ENCODE measurements around the gene CFI. TPM values are rescaled to one million over a fixed set of nuclear protein-coding genes. Genes with fewer than 3 reads are reported as not detected.

CFI gene
- total and polyA plus RNA-seq, 9 of the 15 experiments (the other 6 are each of a cell fraction or from before 2014, with no cell fraction given) = 0.30 to 8.4 (median 0.95) TPM

- TF ChIP-seq ZNF133 (CRISPR knock-in tag; IDR thresholded peaks at IDR 0.05) = no peak; the same call in 1 of the 2 replicates
- TF ChIP-seq ZNF584 (CRISPR knock-in tag; IDR thresholded peaks at IDR 0.05; ENCODE audit: low read depth) = no peak
- no peak for TF ChIP-seq CREB5 (CRISPR knock-in tag; IDR thresholded peaks at IDR 0.05)
- TF ChIP-seq PHB2 (IDR thresholded peaks at IDR 0.05; ENCODE audit: low read depth) = no peak
- peak; percentile 64 for TF ChIP-seq POLR2A (conservative IDR thresholded peaks at IDR 0.05)
- TF ChIP-seq KLF16 (IDR thresholded peaks at IDR 0.05) = no peak
- peak; percentile 55 for TF ChIP-seq SP1 (CRISPR knock-in tag; IDR thresholded peaks at IDR 0.05)
- TF ChIP-seq, protein P1, sequence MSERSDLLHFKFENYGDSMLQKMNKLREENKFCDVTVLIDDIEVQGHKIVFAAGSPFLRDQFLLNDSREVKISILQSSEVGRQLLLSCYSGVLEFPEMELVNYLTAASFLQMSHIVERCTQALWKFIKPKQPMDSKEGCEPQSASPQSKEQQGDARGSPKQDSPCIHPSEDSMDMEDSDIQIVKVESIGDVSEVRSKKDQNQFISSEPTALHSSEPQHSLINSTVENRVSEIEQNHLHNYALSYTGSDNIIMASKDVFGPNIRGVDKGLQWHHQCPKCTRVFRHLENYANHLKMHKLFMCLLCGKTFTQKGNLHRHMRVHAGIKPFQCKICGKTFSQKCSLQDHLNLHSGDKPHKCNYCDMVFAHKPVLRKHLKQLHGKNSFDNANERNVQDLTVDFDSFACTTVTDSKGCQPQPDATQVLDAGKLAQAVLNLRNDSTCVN (CRISPR knock-in tag; IDR thresholded peaks at IDR 0.05) = no peak
- TF ChIP-seq TAF7 (tag; IDR thresholded peaks at IDR 0.05) = peak; percentile 41; the same call in 1 of the 2 replicates
- peak; percentile 65; the same call in 1 of the 2 replicates for TF ChIP-seq PREB (CRISPR knock-in tag; IDR thresholded peaks at IDR 0.05)
- TF ChIP-seq, protein P2, sequence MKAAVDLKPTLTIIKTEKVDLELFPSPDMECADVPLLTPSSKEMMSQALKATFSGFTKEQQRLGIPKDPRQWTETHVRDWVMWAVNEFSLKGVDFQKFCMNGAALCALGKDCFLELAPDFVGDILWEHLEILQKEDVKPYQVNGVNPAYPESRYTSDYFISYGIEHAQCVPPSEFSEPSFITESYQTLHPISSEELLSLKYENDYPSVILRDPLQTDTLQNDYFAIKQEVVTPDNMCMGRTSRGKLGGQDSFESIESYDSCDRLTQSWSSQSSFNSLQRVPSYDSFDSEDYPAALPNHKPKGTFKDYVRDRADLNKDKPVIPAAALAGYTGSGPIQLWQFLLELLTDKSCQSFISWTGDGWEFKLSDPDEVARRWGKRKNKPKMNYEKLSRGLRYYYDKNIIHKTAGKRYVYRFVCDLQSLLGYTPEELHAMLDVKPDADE (conservative IDR thresholded peaks at IDR 0.05; ENCODE audit: control insufficient read depth, low read depth, low read length) = 0 out of 2 replicates have a peak, but pooled peaks have one; percentile 73
- TF ChIP-seq POLR2G (IDR thresholded peaks at IDR 0.05; ENCODE audit: low read depth, low read length) = peak; percentile 79
- TF ChIP-seq ZEB2 (IDR thresholded peaks at IDR 0.05) = peak; percentile 95
- TF ChIP-seq HMG20A (CRISPR knock-in tag; conservative IDR thresholded peaks at IDR 0.05) = no peak
- no peak for TF ChIP-seq STAG1 (CRISPR knock-in tag; IDR thresholded peaks at IDR 0.05; ENCODE audit: borderline replicate concordance)
- TF ChIP-seq MTA3 (IDR thresholded peaks at IDR 0.05; ENCODE audit: borderline replicate concordance) = peak; percentile 14; the same call in 1 of the 2 replicates
- no peak for TF ChIP-seq KLF1 (tag; IDR thresholded peaks at IDR 0.05)
- TF ChIP-seq, protein P3, sequence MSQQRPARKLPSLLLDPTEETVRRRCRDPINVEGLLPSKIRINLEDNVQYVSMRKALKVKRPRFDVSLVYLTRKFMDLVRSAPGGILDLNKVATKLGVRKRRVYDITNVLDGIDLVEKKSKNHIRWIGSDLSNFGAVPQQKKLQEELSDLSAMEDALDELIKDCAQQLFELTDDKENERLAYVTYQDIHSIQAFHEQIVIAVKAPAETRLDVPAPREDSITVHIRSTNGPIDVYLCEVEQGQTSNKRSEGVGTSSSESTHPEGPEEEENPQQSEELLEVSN (IDR thresholded peaks at IDR 0.05; ENCODE audit: borderline replicate concordance in 1 of 2, extremely low read depth in 1 of 2, insufficient read depth in 1 of 2, insufficient read length in 1 of 2, low read depth in 1 of 2, low read length in 1 of 2, poor library complexity in 1 of 2, severe bottlenecking in 1 of 2) = peak; percentile 42 to 55
- TF ChIP-seq CHD4 (IDR thresholded peaks at IDR 0.05; ENCODE audit: insufficient read depth, insufficient replicate concordance, low read depth, low read length, poor library complexity, severe bottlenecking) = peak; percentile 16
- 0 out of 2 replicates have a peak, but pooled peaks have one; percentile 15 for TF ChIP-seq HDAC2 (IDR thresholded peaks at IDR 0.05)
- 0 out of 2 replicates have a peak, but pooled peaks have one; percentile 22 for TF ChIP-seq POLR2AphosphoS5 (IDR thresholded peaks at IDR 0.05; ENCODE audit: control insufficient read depth, insufficient read depth, low read depth, low read length)
These were observed 71.8 kb downstream of the CFI start, which contains the start of gene PLA2G12A (continued) for GRCh38 chr4:109729718-109730618.

All from K562 (cell line).